NCI-H1694 (cell line): ENCODE results near the gene PCBP3.

Experiments used
- DNase-seq: peaks from one replicate; lab custom pipeline; 2025; lab: John Stamatoyannopoulos, UW

The PCBP3 gene

GRCh38 chr21:45910548-45911221 is 267.2 kb downstream of the PCBP3 start:
- no peak for DNase-seq

- no peak for DNase-seq
Observed at GRCh38 chr21:45911806-45912325, 268.3 kb downstream of the PCBP3 start.

DNA sequence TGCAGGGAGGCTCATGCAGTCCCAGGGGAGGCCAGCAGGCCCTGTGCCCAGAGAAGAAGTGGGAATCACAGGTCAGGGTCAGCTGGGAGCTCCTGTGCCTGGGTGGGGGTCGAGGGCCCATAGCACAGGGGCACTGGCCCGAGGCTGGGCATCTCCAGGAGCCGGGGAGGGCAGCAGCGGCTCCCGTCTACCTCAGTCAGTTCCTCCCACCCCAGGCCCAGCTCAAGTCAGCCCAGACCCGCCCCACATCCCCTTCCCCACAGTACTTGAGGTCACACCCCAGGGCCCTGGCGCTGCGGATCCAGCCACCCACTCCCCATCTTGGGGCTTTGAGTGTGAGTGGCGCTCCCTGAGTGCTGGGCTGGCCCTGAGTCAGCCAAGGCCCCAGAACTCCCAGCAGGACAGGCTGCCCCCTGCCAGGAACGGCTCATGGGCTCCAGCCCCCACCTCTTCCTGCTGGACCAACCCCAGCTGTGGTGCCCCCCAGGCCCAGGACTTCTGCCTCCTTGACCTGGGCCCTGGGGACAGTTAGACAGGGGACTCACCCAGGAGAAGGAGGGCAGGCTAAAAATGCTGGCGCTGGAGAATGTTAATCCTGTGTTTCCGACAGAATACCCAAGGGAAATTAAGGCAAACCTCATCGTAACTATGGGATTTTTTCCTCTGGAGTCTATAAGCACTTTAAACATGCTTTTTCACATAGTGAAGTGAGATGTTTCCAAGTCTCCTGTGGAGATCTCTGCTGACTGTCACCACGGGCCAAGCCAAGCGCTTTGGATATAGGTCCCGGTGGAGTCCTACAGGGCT is 269.3 kb downstream of the PCBP3 start:
- no peak for DNase-seq

GRCh38 chr21:45913418-45913765 is 269.9 kb downstream of the PCBP3 start:
- no peak for DNase-seq

DNA sequence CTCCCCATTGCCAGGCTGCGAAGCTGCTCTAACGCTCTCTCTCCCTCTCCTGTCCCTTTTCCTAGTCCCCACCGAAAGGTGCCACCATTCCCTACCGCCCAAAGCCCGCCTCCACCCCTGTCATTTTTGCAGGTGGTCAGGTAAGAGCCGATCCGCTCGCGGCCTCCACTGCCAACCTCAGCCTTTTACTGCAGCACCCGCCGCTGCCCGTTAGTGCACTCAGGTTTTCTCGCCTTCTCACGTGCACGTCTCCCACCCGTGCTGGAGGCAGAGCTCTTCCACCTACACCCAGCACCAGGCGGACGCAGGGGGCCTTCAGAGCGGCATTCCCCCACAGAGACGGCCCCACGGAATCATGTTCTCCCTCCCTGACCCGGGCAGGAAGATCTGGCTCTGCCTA is 270.4 kb downstream of the PCBP3 start:
- DNase-seq, result no peak

- no peak for DNase-seq
Observed at GRCh38 chr21:45914321-45914845, 270.9 kb downstream of the PCBP3 start.

DNA sequence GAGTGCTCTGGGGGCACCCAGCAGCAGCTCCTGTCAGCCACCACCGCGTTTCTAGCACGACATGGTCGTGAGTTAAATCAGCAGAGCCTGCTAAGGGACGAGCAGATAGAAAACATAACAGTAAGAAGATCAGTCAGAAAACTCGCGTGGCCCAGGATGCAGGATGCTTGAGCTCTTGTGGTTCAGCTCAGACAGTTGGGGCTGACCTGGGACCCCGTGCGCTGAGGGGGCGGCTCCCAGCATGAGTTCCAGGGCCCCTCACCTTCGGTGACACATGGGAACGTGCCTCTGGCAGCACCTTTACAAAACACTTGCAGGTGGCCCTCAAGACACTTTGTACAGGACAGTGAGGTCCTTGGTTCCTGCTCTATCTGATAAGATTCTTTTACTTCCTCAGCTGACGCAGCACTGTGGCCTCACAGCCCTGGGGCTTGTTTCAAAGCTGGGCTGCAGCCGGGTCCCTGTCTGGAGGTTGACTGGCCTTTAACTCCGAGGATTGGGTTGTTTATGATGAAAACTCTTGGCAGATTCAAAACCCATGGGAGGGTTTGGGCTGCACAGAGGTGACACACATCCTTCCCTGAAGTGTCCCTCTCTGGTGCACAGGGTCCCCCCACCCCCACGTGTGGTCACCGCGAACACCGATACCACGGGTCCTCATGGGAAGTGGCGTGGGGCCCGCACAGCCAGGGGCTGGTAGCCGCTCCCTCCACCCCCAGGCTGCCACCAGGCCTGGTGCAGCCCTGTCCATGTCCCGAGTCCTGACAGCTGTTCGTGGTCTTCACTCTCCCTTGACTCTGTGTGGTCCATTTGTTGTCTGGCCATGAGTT is 272.7 kb downstream of the PCBP3 start:
- no peak for DNase-seq

GRCh38 chr21:45917241-45917640 is 273.7 kb downstream of the PCBP3 start:
- no peak for DNase-seq

DNA sequence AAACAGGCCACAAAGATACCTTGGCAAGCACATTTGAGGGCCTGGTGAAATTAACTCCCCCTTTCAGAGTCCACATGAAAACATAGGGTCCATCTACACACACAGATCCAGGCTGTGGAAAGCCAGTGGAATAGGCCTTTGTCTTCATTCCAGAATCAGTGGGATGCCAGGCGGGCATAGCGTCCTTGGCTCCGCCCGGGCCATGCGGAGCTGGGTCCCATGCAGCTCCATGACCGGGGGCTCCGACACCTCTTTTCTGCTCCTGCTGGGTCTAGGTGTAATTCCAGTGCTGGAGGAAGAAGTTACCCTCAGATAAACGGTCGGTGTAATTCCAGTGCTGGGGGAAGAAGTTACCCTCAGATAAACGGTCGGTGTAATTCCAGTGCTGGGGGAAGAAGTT is 274.5 kb downstream of the PCBP3 start:
- no peak for DNase-seq

DNA sequence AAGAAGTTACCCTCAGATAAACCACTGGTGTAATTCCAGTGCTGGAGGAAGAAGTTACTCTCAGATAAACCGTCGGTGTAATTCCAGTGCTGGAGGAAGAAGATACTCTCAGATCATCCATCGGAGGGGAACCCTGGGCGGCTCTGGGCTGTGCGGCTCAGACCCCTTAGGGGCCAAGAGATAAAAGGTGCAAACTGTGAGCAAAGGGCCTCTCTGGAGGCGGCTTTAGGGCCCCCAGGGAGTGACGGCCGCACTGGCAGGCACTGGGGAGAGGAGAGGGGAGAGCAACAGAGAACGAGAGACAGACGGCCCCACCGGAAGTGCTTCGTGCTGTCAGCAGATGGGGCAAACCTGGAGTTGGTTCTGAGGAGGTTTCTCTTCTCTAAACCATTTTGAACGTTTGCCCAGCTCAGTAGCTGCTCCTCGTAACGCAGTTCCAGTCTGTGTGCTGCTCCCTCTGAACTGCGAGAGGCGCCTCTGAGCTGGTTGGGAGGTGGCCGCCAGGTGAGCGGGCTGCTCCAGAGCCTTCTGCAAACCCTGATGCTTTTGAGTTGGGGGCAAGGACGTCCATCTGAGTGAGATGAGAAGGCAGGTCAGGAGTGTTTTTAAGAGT is 275.4 kb downstream of the PCBP3 start:
- no peak for DNase-seq

- DNase-seq, result no peak
Observed at GRCh38 chr21:45919593-45919992, 276.1 kb downstream of the PCBP3 start.

DNA sequence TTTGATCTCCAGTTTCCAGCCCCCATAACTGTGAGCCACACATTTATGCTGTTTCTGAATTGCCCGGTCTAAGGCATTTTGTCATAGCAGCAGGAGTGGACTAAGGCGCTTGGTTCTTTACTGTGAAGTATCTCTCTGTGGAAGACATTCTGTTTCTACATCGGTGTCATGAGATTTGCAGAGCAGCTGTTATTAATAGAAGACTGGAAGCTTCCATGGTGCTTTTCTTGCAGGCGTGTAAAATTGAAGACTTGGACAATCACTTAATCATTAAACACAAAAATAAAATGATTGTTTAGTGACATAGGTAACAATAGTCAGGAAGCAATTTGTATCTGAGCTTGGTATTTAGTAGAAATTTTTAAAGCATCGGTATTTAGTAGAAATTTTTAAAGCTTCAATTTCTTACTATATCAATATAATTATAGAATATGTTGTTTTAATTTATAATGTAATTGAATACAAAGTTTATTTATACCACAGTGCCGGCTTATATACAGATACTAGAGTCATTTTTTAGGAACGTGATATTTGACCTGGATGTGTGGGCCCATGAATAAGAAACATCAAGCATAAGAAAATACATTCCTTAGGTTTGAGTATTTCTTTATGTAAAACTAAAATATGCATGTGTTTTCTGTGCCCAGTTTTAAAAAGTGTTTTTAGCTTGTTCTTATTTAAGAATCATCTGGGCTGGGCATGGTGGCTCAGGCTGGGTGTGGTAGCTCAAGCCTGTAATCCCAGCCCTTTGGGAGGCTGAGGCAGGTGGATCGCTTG is 277.5 kb downstream of the PCBP3 start:
- DNase-seq, result no peak

DNA sequence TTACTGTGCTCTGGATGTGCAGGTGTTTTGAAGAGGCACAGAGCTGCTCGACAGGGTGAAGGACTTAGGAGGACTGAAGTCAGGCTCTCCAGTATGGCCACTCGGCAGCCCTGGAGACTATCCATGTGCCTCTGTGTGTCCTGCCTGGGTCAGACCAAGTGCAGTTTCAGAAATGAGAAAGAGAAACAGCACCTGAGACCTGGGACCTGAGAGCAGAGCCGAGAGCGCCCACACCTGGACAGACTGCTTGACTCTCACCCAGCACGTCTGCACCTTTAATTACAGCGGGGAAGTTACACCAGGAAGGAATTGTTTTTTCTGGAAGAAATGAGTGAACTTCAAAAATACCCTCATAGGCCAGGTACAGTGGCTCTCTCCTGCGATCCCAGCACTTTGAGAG is 278.4 kb downstream of the PCBP3 start:
- no peak for DNase-seq

- DNase-seq, result no peak
Observed at GRCh38 chr21:45922648-45923047, 279.1 kb downstream of the PCBP3 start.

GRCh38 chr21:45923146-45923545 is 279.6 kb downstream of the PCBP3 start:
- no peak for DNase-seq

GRCh38 chr21:45926281-45926680 is 282.8 kb downstream of the PCBP3 start:
- no peak for DNase-seq

GRCh38 chr21:45927032-45927431 is 283.5 kb downstream of the PCBP3 start:
- DNase-seq, result no peak

DNA sequence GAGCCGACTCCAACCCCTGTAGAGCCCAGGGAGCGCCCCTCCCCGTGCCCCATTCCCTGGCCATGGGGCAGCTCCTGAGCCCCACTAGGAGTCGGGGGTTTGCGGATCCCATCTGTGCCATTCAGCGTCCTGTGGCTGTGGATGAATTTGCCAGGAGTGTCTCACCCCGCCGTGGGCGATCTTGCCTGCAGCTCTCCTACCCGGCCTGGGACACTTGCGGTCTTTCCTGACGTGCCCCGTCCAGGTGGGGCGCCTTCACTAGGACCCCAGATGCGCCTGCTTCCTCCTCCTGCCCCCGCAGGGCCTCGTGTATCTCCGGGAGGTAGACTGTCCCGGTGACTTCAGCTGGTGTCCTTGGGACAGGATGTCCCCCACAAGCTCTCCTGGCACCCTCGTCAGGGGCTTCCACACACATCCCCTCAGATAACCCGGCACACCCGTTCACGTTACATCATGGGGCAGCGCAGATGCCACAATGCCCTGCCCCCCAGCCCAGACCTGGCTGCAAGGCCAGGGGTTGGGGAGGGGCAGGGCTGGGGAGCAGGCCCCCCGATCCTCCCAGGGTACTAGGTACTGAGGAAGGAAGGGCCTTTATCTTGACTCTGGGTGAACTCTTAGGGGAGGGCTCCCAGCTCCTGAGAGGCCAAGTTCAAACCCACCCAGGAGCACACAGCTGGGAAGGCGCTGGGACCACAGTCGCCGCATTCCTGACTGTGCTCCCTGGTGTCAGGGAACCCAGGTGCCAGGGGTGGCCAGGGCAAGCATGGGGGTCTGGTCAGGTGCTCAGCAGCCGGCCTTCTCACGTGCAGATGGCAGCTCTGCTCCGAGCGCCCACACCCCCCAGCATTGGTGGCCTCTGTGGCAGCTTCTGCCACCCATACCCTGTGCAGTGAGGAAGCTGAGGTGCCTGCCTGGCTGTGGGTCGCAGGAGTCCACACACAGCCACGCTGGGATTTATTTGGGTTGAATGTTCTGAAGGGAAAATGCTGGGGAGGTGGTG is 284.6 kb downstream of the PCBP3 start:
- DNase-seq, result no peak

GRCh38 chr21:45929449-45929848 is 285.9 kb downstream of the PCBP3 start:
- DNase-seq, result no peak

DNA sequence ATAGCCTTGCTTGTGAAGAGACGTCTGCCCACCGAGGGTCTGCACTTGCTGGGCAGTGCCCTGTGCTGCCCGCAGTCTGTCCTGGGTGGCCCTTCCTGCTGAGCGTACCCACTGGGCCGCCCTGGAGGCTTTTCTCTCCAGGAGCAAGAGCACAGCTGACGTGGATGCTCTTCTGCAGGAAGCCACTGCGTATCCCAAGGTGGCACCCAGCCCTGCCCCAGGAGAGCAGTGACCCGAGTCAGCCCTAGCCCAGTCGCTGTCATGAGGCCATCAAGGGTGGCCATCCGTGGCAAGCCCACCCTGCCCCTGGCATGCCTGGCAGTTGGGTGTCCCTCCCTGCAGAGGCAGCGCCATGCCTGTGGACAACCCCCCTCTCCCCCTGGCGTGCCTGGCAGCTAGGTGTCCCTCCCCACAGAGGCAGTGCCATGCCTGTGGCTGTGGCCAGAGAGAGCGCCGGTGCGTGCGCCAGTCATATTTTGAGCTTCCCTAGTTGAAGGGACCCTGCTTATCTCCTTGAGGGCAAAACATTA is 286.8 kb downstream of the PCBP3 start:
- DNase-seq, result no peak
